GM23338 (cell line): ENCODE data around the gene MSL2.

Experiments
- CTCF ChIP-seq, 2 experiments: fragments of 200-600 bp in 1 of 2; sonication (generic) in 1 of 2; conservative IDR thresholded peaks; 2 replicates each; pipeline versions ENCODE4 v1.5.1 to v1.6.1; 2016 to 2017; ENCODE audit warnings: antibody characterized with exemption in 2 of 2, low read depth in 2 of 2, mild to moderate bottlenecking in 2 of 2, moderate library complexity in 1 of 2
- EZH2 ChIP-seq: fragments of 200-600 bp; sonication (generic); IDR thresholded peaks from one replicate; pipeline ENCODE4 v1.8.0; 2017; ENCODE audit warnings: antibody characterized with exemption, mild to moderate bottlenecking, low read depth; ENCODE audit not compliant: unreplicated experiment
- EZH2phosphoT487 ChIP-seq: fragments of 200-600 bp; sonication (generic); IDR thresholded peaks from one replicate; pipeline ENCODE4 v1.8.1; 2018; ENCODE audit warnings: antibody characterized with exemption; ENCODE audit not compliant: unreplicated experiment
- JUNB ChIP-seq: IDR thresholded peaks from one replicate; pipeline ENCODE4 v1.6.1; 2016; ENCODE audit warnings: antibody characterized with exemption; ENCODE audit not compliant: unreplicated experiment
- POLR2AphosphoS5 ChIP-seq: IDR thresholded peaks from 2 replicates; pipeline ENCODE4 v1.6.1; 2016; ENCODE audit warnings: antibody characterized with exemption, low read depth
- REST ChIP-seq: IDR thresholded peaks from one replicate; pipeline ENCODE4 v1.6.1; 2018; ENCODE audit warnings: antibody characterized with exemption; ENCODE audit not compliant: unreplicated experiment
- STAT1 ChIP-seq: IDR thresholded peaks from one replicate; pipeline ENCODE4 v1.6.1; 2016; ENCODE audit warnings: antibody characterized with exemption; ENCODE audit not compliant: unreplicated experiment
- ZNF114 ChIP-seq: fragments of 250-450 bp; sonication (Bioruptor Pico); IDR thresholded peaks from 2 replicates; pipeline ENCODE4 v1.5.0; 2020; ENCODE audit warnings: mild to moderate bottlenecking, moderate library complexity
- ZNF462 ChIP-seq: fragments of 250-450 bp; sonication (Bioruptor Pico); IDR thresholded peaks from 2 replicates; pipeline ENCODE4 v1.5.0; 2020; ENCODE audit warnings: mild to moderate bottlenecking, moderate library complexity

GRCh38 chr3:136120373-136121348 lies 75.5 kb downstream of the MSL2 start:
- TF ChIP-seq POLR2AphosphoS5: no peak
- TF ChIP-seq CTCF (conservative IDR thresholded peaks at IDR 0.05; ENCODE audit: low read depth in 2 of 2): no peak
- TF ChIP-seq REST: no peak
- TF ChIP-seq EZH2phosphoT487: no peak
- no peak for TF ChIP-seq EZH2
- TF ChIP-seq ZNF114 (CRISPR knock-in tag): no peak
- TF ChIP-seq ZNF462 (CRISPR knock-in tag): no peak
- TF ChIP-seq JUNB: no peak
- TF ChIP-seq STAT1: no peak
